HG03175 (cell line): ENCODE data around the gene ABCB9.

Experiments
- ATAC-seq: cut with Tn5 transposase; IDR thresholded peaks from one replicate; pipeline ENCODE4 v1.9.1; 2021; ENCODE audit warnings: mild to moderate bottlenecking, moderate library complexity; ENCODE audit not compliant: unreplicated experiment

ABCB9 gene

DNA sequence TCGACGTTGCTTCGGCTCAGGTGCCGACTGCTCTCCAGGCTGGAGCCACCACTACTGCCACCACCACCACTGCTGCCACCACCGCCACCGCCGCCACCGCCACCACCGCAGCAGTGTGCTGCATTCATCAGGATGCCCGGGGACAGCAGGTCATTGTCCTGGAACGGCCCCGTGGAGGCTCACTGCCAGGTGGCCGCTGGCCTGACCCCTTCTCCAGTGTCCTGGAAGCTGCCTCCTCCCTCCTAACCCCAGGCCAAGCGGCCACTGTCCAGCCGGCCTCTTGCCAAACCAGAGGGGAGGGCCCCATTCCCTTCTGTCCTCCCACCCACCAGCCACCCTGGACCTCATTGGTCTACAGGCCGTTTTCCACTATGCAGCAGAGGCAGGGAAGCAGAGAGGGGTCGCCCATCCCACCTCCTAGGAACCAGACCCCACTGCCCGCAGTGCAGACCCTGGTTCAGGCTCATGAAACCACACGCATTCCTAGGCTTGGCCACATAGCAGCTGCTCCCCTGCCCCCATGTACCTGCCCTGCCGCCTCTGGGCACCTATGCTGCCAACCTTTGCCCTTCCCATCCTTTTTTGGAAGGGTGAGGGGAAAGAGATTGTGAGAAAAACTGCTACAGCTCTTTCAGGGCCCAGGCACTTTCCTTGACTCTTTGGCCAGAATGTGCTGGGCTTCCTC lies 29.4 kb upstream of the ABCB9 start:
- no peak for ATAC-seq

DNA sequence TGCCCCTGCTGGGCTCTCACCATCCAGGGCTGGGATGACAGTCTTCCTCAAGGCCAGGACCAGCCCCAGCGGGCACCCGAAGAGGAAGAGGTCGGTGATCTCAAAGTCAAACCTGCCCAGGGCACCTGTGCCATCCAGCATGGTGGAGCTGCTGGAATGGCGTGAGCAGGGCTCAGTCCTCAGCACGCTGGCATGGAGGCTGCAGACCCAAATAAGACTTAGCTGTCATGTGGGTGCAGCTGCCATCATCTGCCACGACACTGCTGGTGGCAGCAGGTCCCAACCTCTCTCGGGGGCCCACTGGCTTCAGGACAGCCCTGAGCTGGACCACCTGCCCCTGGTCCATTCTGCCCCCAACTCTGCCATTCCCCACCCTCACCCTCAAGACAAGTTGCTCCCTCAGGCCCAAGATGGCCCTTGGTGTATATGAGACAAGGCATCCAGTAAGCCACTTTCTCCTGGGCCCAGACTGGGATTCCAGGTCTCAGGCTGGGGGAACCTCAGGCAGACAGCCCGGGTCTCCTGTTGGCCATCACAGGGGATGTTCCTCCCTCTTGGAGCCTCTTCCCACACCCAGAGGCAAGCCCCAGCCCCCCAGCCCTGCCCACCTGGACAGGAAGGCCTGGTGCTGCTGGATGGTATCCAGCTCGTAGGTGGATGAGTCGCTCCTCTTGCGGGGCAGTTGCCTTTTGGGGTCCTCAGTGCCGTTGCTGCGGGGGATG lies 28.7 kb upstream of the ABCB9 start:
- ATAC-seq: no peak

DNA sequence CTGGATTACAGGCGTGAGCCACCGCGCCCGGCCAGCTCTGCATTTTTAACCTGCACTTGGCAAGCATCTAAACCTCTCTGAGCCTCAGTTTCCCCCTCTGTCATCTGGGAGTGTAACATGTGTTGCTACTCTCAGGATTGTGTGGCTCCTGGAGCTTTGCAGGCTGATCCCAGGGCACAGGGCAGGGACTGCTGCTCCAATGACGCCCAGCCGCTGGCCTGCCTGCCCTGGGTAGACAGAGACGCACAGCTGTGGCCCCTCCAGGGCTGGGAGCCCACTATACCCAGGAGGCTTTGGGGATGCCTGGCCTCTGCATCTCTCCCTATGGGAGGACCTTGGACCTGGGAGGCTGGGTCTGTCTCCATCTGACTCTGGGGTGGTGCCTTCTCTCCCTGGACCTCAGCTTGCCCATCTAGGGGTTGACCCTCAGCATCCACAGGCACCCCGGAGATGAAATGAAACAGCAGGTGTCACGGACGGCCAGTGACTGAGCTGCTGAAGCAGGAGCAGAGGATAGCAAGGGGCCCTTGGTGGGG lies 27.9 kb upstream of the ABCB9 start:
- ATAC-seq: no peak

DNA sequence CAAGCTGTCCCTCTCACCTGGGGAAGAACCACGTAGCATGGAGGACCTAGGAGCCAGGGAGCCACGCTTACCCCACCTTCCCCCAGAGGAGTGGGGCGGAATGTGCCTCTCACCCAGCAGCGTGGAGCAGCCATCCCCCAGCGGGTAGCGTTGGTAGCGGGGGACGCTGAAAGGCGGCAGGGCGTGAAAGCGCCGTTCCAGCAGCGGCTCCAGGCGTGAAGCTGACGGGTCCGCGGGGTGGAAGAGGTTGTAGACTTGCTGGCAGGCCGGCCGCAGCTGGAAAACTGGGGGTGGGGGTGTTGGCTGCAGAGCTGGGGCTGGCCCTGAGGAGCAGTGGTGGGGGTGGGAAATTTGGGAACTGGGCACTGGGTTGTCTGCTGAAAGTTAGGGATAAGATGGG lies 26.1 kb upstream of the ABCB9 start:
- no peak for ATAC-seq

DNA sequence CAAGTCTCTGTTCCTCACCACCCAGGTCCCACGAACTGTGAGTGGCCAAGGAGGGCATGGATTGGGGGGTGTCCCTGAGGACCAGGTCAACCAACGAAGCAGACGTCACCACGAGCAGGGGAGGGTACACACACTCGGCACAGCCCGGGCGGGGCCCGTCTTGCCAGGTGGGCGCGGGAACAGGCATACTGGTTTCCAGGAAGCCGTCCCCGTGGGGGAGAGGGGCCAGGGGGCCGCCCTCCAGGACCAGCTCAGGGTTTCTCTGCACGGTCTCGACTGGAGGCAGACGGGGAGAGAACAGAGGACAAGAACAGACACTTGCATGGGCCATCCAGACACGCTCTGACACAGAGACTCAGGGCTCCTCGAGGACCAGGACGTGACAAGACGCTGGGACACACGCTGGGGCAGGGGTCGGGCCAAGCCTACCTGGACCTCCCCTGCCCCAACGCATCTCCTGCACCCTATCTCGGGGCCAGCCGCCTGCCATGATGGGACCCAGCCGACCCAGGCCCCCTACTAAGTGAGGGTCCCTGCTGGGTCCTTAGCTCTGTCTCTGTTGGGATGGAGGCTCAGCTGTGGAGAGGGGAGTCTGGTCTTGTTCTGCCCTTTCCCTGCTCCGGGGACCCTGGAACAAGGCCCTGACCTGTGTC lies 25.5 kb upstream of the ABCB9 start:
- no peak for ATAC-seq

DNA sequence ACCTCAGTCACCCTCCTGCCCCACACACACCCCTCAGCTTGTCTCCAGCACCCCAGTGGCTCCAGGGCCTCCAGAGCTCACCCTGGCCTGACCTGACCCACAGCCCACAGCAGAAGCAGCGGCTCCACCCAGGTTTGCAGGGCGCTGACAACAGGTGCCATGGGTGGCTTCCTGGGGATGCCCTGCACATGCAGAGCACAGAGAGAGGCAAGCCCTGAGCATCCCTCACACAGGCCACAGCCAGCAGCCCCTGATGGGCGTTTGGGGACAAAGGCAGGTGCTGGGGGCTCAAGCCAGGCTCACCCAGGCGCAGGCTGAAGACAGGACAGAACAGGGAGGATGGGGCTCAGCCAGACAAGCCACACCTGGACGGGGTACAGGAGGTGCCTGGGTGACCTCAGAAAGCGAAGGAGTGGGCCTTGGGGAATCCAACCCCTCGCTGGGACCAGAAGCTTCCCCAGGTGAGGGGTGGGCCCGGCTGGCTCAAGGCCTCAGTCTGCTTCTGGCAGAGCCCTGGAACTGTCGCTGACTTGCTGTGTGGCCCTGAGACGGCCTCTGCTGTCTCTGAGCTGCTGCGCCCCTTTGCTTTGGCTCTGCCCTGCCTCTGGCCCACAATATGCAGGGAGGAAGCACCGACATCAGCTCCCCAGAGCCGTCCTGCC lies 24.8 kb upstream of the ABCB9 start:
- ATAC-seq: no peak

DNA sequence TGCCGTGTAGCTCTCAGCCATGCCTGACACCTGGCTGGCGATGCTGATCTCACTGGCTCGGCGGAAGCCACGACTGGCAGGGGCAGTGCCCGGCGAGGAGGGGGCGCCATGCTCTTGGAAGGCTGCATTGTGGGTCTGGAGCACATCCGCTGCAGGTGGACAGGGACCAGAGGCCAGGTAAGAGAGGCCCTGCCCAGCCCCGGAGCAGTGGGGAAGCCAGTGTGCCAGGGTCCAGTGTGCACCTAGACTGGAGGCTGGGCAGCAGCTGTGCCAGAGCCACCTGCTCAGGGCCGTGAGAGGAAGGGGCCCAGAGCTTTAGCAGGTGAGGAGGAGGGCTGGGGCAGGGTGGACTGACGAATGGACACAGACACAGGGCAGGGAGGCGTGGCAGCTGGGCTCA lies 24.3 kb upstream of the ABCB9 start:
- ATAC-seq: no peak

DNA sequence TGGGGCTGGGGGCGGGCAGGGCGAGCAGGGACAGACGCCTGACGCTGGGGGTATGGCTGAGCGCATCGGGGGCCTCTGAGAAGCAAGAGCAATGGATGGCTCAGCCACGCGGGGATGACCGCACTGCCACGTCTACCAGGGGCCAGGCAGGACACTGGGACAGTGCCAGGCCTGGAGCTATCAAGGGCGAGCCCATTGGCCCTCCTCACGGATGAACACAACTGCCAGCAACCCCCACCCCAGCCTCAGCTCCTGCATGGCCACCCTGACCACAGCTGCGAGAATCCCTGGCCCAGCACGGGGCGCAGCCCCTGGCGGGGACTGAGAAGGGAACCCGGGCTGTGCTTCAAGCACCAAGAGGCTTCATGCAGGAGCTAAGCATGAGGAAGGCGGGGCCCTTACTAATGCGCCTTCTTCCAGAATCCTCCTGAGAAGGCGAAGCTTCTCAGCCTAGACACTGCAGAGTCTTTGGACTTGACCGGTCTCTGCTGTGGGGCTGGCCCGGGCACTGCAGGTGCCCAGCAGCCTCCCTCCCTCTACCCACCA lies 23.7 kb upstream of the ABCB9 start:
- no peak for ATAC-seq

DNA sequence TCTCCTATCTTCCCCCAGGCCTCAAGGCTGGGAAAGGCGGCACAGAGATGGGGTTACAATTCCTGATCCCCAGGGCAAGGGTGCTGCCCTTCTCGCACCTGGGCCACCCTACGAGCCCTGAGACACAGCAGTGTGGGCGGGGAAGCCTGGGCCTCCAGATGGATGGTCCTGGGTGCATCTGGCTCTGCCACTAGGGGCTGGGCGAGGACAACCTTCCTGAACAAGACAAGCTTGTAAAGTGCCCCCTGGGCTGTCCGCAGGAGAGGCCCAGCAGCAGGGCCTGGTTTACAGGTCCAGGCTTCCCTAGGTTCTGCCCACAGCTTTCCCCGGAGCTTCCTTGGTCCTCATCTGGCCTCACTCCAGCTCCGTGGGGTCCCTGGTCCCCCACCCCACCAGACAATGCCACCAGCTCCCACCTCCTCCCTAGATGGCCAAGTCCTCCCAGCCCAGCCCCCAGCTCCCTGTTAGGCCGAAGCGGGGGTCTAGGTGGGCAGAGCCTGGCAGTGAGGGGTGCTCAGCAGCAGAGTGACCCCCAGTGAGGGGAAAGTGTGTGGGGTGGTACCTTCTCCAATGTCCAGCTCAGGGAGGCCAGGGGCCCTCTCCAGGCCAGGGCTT lies 23.1 kb upstream of the ABCB9 start:
- ATAC-seq: no peak

DNA sequence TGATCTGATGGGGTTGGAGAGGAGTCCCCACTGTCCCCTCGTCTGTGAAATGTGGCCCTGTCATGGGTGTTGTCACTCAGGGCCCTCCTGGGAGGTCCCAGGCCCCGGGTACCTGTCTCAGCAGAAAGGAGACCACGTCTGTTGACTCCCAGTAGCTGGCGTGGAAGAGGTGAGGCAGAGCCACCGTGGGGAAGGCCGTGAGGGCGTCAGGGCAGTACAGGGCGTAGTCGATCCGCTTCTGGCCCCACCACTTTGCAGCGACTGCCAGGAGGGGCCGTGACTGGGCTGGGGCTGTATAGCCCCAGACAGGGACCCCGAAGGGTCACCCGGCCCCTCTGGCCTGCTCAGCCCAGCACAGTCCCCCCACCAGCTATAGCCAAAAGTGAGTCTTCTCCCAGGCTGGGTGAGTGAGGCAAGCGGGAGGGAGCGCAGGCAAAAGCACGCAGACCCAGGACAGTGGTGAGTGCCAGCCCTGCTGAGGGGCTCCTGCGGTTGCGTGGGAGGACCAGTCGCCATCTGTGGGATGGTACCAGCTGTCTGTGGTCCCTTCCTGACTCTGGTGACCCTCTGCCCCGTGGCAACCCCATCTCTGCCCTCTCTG lies 22.4 kb upstream of the ABCB9 start:
- ATAC-seq: no peak

DNA sequence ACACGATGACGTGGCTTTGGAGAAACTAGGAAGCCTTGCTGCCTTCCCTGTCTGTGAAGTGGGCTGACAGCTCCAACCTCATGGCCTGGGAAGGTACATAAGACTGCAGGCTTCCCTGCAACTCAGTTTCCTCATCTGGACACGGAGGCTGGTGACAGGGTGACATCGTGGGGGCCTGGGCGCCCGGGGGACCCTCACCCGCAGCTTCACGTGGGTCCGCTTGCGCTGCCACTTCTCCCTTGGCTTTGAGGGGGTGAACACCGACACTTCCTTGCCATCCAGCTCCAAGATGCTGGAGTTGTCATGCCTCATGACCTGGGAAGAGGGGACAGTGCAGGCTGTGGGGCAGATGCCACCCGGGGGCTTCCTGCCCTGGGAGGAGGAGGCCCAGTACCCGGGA lies 21.8 kb upstream of the ABCB9 start:
- ATAC-seq: no peak

DNA sequence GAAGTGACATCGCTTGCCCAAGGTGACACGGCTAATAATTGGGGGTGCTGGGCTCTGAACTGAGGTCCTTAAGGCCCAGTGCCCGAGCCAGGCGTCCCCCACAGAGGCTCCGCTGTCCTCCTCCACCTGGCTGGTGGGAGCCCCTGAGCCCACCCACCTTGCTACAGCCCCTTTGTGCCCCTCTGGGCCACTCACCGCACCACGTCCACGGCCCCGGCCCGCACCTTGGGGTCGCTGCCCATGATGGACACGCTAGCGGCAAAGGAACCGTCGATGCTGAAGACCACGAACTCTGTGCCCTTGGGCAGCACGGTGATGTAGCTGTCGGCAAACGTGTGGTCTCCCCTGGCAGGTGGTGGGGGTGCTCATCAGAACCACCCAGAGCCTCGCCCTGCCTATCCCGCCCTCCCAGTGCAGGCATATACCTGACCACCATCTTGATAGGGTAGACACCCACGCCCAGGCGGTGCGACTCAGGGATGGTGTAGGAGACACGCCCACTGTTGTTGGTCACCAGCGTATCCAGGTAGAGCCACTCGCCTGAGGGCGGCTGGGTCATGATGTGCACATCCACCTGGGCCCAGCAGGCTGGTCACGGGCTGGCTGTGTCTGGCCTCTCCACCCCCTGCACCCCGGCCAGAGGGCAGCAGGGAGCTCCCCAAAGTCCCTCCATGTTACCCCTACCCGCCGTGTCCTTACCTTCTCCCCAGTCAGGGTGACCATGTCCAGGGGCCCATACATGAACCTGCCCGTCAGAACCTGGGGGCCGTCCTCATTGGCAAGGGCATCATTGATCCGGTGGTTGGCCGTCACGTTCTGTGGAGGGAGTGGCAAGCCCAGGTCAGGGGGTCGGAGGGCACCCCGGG lies 21.1 kb upstream of the ABCB9 start:
- ATAC-seq: no peak

DNA sequence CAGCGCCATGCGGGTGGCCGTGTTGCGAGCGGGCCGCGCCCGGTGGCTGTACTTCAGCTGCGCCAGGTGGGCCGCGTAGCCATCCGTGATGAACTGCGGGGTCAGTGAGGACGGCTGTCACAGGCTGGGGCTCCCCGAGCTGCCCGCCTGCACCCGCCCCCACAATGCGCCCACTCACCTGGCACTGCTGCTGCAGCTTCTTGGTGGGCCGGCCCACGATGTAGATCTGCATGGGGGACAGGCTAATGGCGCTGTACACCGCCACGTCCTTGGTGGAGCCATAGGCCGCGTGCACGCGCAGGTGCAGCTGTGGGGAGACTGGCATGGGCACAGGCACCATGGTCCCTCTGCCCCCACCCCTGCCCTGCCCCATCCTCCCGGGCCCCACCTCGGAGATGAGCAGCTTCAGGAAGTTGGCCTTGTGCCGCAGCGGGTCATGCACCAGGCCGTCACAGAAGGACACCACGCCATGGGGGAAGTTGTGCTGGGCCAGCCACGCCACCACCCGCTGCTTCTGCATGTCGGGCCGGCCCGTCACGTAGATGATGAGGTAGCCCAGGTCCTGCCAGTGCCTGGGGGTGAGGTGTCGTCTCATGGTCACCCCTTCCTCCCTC lies 20.1 kb upstream of the ABCB9 start:
- no peak for ATAC-seq

DNA sequence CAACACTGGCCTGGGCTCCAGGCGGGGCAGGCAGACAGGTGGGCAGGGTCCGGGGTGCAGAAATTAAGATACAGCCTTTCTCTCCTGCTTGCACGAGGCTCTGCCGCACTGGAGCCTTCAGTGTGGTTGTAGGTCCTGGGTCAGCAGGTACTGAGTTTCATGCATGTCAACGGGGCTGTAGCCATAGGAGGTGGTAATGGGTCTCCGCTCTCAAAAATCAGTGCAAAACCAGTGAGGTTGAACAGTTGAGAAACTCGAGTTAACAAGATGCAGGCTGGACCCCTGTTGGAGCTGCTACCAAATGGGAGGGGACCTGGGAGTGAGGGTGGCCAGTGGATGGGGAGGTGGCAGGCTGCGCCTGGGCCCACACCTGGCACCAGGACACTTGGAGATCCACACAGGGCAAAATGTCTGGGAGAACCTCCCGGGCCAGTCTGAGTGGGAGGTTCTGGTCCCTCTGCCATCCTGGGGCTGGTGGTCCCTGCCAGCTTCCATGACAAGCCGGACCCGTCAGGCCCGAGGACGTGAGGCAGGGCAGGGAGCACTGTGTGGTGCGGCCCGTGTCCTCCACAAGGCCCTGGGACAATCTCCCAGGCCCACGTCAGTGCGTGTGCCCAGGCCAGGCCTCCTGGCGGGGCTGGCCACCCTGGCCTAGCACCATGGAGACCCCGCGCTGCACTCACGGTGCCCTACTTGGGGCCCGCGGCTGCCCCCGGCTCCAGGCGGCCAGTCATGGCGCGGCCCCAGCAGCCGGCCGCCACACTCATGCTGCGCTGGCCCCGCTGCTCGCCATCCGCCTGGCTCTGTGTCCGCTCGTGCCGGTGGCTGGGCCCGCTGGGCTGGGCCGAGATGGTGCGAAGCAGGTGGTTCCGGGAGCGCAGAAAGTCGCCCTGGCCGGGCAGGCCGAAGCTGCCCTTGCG lies 19.3 kb upstream of the ABCB9 start:
- ATAC-seq: no peak

DNA sequence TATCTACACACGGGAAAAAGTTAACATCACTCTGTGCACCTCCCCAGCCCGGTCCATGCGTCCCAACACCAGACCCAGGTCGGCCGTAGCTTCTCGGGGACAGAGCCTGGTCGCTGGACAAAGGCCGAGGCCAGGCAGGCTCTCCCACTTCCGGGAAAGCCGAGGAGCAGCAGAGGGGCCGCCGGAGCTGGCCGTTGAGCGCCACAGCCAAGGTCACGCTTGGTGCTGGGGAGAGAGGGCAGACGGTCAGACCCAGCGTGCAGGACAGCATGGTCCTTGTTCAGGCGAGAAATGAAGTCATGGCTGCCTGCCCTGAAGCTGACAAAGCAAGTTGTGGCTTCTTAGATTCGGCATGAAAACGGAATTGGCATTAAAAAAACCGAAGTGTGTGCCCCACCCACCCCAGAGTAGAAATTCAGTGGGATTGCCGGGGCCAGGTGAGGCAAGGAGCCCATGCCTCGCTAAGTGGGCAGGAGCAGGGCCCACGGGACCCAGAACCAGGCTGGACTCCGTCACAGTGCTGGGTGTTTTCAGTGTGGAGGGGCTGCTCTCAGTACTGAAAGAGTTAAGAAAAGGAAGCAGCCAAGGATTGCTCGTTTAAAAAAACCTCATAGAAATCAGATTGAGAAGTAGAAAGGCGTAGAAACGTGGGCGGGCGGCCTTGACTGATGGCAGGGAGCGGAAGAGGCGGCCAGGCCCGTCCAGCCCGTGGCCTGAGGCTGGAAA lies 18.5 kb upstream of the ABCB9 start:
- ATAC-seq: no peak

DNA sequence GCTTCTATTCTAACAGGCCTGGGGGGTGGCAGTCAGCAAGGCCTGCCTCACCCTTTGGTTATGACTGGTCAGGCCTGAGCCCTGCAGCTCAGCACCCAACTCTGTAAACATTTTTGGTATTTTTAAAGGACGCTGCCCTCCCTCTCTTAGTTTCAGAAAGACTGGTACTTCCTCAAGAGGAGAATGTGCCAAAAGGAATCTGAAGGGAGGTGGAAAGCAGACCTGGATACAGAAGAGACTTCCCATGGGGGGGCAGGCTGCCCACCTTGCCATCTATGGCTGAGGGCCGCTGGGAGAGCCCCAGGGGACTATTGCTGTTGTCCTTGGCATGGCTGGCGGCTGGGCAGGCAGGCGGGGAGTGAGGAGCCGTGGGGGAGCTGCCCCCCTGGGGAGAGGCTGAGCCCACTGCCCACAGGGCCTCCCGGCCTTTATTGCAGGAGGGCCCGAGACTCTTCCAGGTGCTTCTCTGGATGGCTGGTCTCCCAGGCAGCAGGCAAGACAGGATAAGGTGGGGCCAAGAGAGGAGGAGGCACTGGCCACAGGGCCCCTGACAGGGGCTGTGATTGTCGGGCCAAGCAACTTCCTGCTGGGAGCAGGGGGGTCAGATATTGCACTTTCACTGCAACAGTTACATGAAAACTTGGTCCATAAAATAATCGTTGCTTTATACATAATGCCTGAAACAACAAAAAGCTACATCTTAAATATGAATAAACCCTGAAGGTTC lies 17.7 kb upstream of the ABCB9 start:
- ATAC-seq: no peak
